Measurements from ENCODE around the gene KBTBD2.
"Not testable (repeated sequence)": the region's sequence is repeated elsewhere in the genome, so short reads cannot be mapped to it uniquely, and the experiment has no call there.

KBTBD2 gene

DNA sequence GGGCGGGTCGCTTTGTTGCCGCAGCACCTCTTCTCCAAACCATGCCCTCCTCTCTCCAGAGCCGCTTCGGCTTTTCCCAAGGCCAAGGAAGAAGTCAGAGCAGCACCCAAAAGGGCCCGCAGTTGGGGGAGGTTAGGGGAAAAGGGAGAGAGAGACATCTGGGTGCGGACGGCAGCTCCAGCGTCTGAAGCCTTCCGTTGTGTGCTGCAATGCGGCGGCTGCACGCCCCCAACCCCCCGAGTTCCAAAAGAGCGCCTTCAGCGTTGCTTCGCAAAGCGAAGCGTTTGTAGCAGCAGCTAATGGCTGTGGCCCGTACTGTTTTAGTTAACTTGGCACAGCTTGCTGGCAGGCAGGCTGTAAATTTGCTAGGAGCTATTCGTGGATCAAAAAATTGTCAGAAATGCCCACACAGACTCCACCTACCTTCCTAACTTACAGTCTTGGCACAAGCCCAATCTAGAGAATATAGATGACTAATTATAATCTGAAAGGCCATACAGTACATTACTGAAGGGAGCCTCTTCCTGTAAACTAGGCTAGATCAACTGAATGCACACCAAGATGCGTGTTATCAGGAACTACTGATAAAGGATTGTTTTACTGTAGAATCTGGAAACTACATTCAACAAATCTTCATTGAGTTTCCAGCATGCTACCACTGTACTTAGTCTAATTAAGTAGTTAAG lies 1.1 kb upstream of the KBTBD2 start:
- peak; percentile 27 for DNase-seq

DNA sequence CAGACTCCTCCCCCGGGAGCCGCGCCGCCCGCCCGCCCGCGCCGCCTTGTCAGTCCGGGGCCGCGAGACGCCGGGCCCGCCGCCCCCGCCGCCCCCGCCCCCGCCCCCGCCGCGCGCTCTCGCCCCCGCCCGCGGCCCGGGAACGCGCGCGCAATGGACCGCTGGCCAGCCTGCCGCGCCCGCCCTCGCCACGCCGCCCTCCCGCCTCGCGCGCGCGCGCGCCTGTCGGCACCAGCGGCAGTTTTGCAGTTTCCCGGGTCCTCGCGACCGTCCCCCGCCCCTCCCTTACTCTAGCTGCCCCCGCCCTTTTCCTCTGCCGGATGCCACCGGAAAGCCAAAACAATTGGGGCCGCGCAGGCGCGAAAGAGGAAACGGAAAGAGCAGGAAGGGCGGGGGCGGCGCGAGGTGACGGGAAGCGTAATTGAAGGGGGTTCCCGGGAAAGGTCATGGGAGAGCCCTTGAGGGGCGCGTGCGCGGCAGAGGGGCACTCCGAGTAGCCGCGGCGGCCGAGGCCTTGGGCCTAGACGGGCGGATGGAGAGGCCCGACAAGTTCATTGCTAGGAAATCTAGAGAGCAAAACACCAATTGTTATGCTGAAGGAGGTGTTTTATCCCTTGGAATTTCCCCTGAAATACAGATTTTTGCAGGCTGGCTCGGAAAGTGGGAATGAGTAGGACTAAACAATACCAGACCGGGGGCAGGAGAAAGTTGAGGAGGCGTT lies 400 bp upstream of the KBTBD2 start:
- DNase-seq = peak; percentile 97

GRCh38 chr7:32890793-32891042 lies 842 bp downstream of the KBTBD2 start:
- DNase-seq = no peak

- DNase-seq = peak; percentile 42
Measured at GRCh38 chr7:32890010-32890792, 1.4 kb downstream of the KBTBD2 start.

- DNase-seq = no peak
Measured at GRCh38 chr7:32888505-32888904, 3.1 kb downstream of the KBTBD2 start.

DNA sequence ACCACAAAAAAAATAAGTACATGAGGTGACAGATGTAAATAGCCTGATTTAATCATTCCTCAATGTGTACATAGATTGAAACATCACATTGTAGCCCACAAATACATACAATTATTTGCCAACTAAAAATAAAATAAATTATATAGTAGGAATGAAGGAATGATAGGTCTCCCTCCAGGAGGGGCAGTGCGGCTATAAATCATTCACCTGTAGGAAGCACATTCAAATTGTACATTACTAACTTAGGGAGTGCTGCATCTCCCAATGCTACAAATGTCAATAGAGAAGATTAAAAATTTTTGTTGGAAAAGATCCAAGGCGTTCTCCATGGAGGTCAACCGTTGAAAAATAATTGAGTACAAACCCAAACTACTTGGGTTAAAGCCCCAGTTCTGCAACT lies 4.2 kb downstream of the KBTBD2 start:
- DNase-seq = no peak

DNA sequence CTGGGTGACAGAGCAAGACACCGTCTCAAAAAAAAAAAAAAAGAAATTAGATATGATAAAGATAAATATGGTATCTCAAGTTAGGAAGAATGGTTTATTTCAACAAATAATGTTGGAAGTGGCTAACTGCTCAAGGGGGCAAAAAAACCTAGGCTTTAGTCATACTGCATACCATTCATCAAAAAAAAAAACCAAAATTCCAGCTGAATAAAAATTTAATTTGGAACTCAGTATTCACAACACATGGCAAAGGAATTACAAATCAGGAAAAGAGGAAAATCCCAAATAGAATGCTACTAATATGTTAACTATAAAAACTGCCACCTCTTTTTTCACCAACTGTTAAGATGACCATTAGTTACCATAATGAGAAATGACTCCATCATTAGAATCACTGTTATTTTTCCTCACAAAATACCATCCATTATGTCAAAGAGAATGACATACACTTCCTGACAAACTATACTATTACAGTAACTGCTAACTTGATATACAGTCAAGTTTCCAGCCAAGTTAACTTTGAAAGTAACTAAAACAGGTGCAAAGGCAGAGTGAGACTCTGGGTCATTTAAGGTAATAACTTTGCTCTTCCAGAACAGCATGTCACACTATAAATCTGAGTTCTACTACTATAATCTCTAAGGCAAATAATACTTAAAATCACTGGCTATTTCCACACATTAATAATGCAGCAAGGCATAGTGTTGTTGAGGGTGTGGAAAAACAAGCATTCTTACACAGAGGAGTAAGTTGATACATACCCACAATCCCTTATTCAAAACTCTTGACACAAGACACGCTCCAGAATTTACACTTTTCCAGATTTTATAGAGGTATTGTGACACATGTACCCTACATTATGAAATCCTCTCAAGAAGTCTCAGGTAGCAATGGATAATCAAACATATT lies 10.2 kb downstream of the KBTBD2 start:
- no peak for DNase-seq

DNA sequence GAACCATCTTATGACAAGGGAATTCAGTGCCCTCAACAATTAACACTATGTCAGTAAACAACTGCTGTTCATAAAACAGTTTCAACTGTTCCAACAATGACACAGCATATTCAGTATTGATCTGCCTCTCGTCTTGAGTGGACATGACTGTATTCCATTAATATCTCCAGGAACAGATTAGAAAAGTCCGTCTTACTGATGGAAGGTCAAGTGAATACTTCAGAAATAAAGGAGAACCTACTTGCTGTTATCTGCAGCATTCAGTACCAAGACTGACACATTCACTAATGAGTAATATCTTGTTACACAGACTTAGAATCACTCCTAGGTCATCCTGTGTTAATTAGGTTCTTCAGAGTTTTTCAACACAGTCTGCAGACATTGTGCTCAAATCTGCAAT lies 12.1 kb downstream of the KBTBD2 start:
- DNase-seq = no peak

- DNase-seq = not testable (repeated sequence)
Measured at GRCh38 chr7:32878023-32878422, 13.5 kb downstream of the KBTBD2 start.

GRCh38 chr7:32872421-32872820 lies 19.1 kb downstream of the KBTBD2 start:
- no peak for DNase-seq

- no peak for DNase-seq
Measured at GRCh38 chr7:32871624-32872371, 19.8 kb downstream of the KBTBD2 start.

DNA sequence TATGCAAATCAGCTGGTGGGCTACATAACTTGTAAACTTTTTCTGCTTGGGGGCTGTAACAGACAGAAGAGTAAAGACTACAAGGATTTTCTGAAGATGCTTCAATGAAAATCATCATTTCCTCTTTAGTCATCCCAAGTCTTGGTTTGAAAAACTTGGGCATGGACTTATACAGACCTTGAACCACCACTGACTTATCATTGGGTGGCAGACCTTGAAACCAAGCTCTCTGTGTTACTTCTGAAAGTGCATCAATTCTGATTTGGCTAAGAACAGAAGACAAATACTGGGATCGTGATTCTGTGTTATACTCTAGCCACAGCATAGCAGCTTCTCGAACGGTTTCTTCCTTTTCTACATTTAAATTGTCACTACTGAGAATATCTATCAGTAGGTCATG lies 21.3 kb downstream of the KBTBD2 start:
- DNase-seq = no peak

GRCh38 chr7:32869716-32870115 lies 21.8 kb downstream of the KBTBD2 start:
- DNase-seq = no peak

- no peak for DNase-seq
Measured at GRCh38 chr7:32868116-32868515, 23.4 kb downstream of the KBTBD2 start.

- DNase-seq = no peak
Measured at GRCh38 chr7:32865448-32866030, 26.0 kb downstream of the KBTBD2 start.

- DNase-seq = not testable (repeated sequence)
Measured at GRCh38 chr7:32863872-32864271, 27.7 kb downstream of the KBTBD2 start.

DNA sequence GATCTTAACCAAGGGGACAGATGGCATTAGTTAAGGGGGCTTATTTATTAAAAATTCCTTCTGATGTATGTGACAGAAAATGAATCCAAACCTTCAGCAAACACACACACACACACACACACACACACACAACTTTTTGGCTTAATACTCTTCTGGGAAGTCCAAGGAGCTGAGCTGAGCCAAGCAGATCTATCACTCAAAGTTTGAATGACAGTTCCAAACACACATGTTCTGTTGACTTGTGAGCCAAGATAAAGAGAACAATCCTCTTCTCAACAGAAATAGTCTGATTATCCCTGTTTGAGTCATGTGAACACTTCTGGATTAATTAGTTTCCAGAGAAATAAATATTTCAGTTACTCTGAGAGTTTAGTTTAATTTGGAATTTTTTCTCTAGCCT lies 31.5 kb downstream of the KBTBD2 start:
- DNase-seq = no peak

DNA sequence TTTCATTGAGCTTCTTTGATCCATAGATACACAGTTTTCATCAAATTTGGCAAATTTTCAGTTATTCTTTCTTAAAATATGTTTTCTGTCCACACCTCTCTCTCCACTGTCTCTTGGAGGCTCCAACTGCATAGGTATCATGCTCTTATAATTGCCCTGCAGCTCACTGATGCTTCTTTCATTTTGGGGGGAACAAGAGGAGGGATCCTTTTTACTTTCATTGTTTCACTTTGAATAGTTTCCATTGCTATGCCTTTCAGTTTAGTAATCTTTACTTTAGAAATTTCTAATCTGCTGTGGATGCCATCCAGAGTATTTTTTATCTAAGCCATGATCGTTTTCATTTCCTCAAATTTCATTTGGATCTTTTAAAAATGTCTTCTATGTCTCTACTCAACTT lies 32.9 kb downstream of the KBTBD2 start:
- no peak for DNase-seq

DNA sequence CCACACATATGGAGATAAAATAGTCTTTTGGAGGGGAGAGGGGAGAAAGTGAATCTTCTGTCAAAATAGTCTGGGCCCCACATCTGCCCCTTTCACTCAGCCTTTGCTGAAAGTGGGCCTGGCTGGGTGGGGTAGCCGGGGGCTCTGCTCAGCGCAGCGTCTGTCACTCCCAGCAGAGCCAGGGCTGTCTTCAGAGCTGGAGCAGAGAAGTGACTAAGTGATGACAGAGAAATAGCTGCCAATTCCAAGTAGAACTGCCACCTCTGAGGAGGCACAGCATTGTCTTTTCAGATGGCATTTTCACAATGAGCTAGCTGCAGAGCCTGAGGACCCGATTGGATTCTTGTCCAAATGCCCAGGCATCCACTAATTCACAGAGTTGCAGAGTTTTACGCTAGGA lies 34.5 kb downstream of the KBTBD2 start:
- DNase-seq = not testable (repeated sequence)

- not testable (repeated sequence) for DNase-seq
Measured at GRCh38 chr7:32855837-32856775, 35.5 kb downstream of the KBTBD2 start.

DNA sequence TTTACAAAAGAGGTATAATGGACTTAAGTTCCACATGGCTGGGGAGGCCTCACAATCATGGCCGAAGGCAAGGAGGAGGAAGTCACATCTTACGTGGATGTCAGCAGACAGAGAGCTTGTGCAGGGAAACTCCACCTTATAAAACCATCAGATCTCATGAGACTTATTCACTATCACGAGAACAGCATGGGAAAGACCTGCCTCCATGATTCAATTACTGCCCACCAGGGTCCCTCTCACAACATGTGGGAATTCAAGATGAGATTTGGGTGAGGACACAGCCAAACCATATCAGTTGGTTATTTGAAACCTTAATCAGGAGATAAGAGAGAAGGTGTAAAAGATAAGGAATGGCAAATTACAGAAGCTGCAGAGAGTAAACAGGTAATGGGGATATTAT lies 40.9 kb downstream of the KBTBD2 start:
- DNase-seq = not testable (repeated sequence)

Measured in effector CD4-positive, alpha-beta T cell (primary cell).